SK-N-SH (cell line): ENCODE measurements around the gene CCL23. TPM values are rescaled to one million over a fixed set of nuclear protein-coding genes. Genes with fewer than 3 reads are reported as not detected.

Experiments
- CTCF ChIA-PET: fragments of 300-600, 350-600 bp; formaldehyde crosslinking; extraction: SDS; loops from one replicate; lab custom pipeline; 2021; lab: Yijun Ruan, JAX
- POLR2A ChIA-PET: fragments of 350-600 bp; sonication (Branson Sonifier 250); formaldehyde crosslinking; extraction: SDS; loops from one replicate; lab custom pipeline; 2020; ENCODE audit warnings: antibody characterized with exemption, inconsistent platforms; lab: Yijun Ruan, JAX
- DNase-seq: peaks from one replicate; pipeline ENCODE4 v3.0.0; 2012
- H2AFZ ChIP-seq: fragments of 200-600 bp; sonication (generic); 2 replicates; pipeline ENCODE4 v1.8.1; 2016; ENCODE audit warnings: antibody characterized with exemption, mild to moderate bottlenecking, low read depth
- H3F3A ChIP-seq: fragments of 200-600 bp; sonication (generic); replicated peaks from 2 replicates; pipeline ENCODE3; 2016; ENCODE audit warnings: antibody characterized with exemption, mild to moderate bottlenecking; ENCODE audit not compliant: insufficient read depth
- H3K27ac ChIP-seq, 2 experiments: fragments of 200-500 bp in 1 of 2; fragments of 200-600 bp in 1 of 2; sonication (Bioruptor generic) in 1 of 2; sonication (generic), shearing (Covaris generic) in 1 of 2; 2 replicates each; pipeline versions ENCODE4 v1.5.1 to v1.6.1; 2014 to 2016; ENCODE audit warnings: low read depth in 2 of 2, inconsistent platforms in 1 of 2, low read length in 1 of 2, mild to moderate bottlenecking in 1 of 2, mixed read lengths in 1 of 2
- H3K27me3 ChIP-seq: fragments of 200-600 bp; sonication (generic), shearing (Covaris generic); 2 replicates; pipeline ENCODE4 v1.6.1; 2016; ENCODE audit warnings: mixed run types; ENCODE audit not compliant: insufficient read depth
- H3K36me3 ChIP-seq, 2 experiments: fragments of 200-500 bp in 1 of 2; fragments of 200-600 bp in 1 of 2; sonication (Bioruptor generic) in 1 of 2; sonication (generic) in 1 of 2; replicated peaks in 1 of 2; 2 replicates each; pipeline versions ENCODE3 to v1.5.1; 2014 to 2016; ENCODE audit warnings: low read length in 1 of 2, mild to moderate bottlenecking in 1 of 2; ENCODE audit not compliant: insufficient read depth in 2 of 2, control insufficient read depth in 1 of 2
- H3K4me1 ChIP-seq, 2 experiments: fragments of 200-500 bp in 1 of 2; fragments of 200-600 bp in 1 of 2; sonication (Bioruptor generic) in 1 of 2; sonication (generic), shearing (Covaris generic) in 1 of 2; 2 replicates each; pipeline versions ENCODE4 v1.5.1 to v1.6.1; 2014 to 2016; ENCODE audit warnings: low read depth in 1 of 2, low read length in 1 of 2, mixed run types in 1 of 2; ENCODE audit not compliant: insufficient read depth in 2 of 2, control insufficient read depth in 1 of 2
- H3K4me2 ChIP-seq: fragments of 200-600 bp; sonication (generic), shearing (Covaris generic); 2 replicates; pipeline ENCODE4 v1.6.1; 2017; ENCODE audit warnings: mixed run types
- H3K4me3 ChIP-seq, 2 experiments: fragments of 200-500 bp in 1 of 2; fragments of 200-600 bp in 1 of 2; sonication (Bioruptor generic) in 1 of 2; sonication (generic), shearing (Covaris generic) in 1 of 2; 2 replicates each; pipeline versions ENCODE4 v1.5.1 to v1.8.1; 2014 to 2016; ENCODE audit warnings: low read depth in 2 of 2, inconsistent platforms in 1 of 2, low read length in 1 of 2, mild to moderate bottlenecking in 1 of 2, mixed read lengths in 1 of 2, moderate library complexity in 1 of 2
- H3K79me2 ChIP-seq: fragments of 200-600 bp; sonication (generic); 2 replicates; pipeline ENCODE4 v1.8.1; 2017; ENCODE audit warnings: mild to moderate bottlenecking; ENCODE audit not compliant: insufficient read depth
- H3K9ac ChIP-seq: fragments of 200-600 bp; sonication (generic); 2 replicates; pipeline ENCODE4 v1.6.1; 2017; ENCODE audit warnings: mixed run types
- H3K9me2 ChIP-seq: fragments of 200-600 bp; sonication (generic); 2 replicates; pipeline ENCODE4 v1.6.1; 2017; ENCODE audit warnings: mixed run types
- H3K9me3 ChIP-seq: fragments of 200-600 bp; sonication (generic); 2 replicates; pipeline ENCODE4 v1.6.1; 2017; ENCODE audit warnings: mixed run types, mild to moderate bottlenecking, moderate library complexity
- H4K20me1 ChIP-seq: fragments of 200-600 bp; sonication (generic); 2 replicates; pipeline ENCODE4 v1.6.1; 2017; ENCODE audit warnings: mild to moderate bottlenecking, mixed run types; ENCODE audit not compliant: insufficient read depth
- CHD2 ChIP-seq: fragments of 150-350 bp; IDR thresholded peaks from 2 replicates; pipeline ENCODE4 v1.6.1; 2018; ENCODE audit warnings: low read length; ENCODE audit not compliant: partially characterized antibody
- ELF1 ChIP-seq: IDR thresholded peaks from 2 replicates; pipeline ENCODE4 v1.4.0; 2012
- EP300 ChIP-seq, 2 experiments: IDR thresholded peaks; 2 replicates each; pipeline versions ENCODE4 v1.4.0 to v1.6.1; 2012; ENCODE audit warnings: borderline replicate concordance in 1 of 2, low read depth in 1 of 2, low read length in 1 of 2
- EZH2phosphoT487 ChIP-seq: fragments of 200-600 bp; sonication (generic); IDR thresholded peaks from 2 replicates; pipeline ENCODE4 v1.6.1; 2017; ENCODE audit warnings: low read depth, mixed run types, mild to moderate bottlenecking, antibody characterized with exemption, moderate library complexity, borderline replicate concordance
- GATA2 ChIP-seq: sonication (generic); formaldehyde crosslinking; IDR thresholded peaks from 2 replicates; pipeline ENCODE4 v1.5.0; 2020; ENCODE audit warnings: mild to moderate bottlenecking, missing genetic modification reagents
- JUND ChIP-seq: IDR thresholded peaks from 2 replicates; pipeline ENCODE4 v1.4.0; 2012
- RAD21 ChIP-seq: IDR thresholded peaks from 2 replicates; pipeline ENCODE4 v1.6.1; 2012; ENCODE audit warnings: mild to moderate bottlenecking, low read length
- RXRA ChIP-seq: IDR thresholded peaks from 2 replicates; pipeline ENCODE4 v1.4.0; 2012; ENCODE audit warnings: low read depth, mild to moderate bottlenecking, borderline replicate concordance
- SIN3A ChIP-seq: IDR thresholded peaks from 2 replicates; pipeline ENCODE4 v1.6.1; 2012; ENCODE audit warnings: low read depth, mild to moderate bottlenecking, low read length, moderate library complexity, borderline replicate concordance
- WGBS: methylation state at CpG from one replicate; pipeline ENCODE4 v1.1.6; 2017; ENCODE audit warnings: low lambda C conversion rate; 5-methylcytosine and 5-hydroxymethylcytosine counted together
- polyA plus RNA-seq, 3 experiments: library from polyadenylated mRNA; depleted of rRNA; stranded (reverse); fragments of >200 nt; gene quantifications; 2 replicates each; pipeline ENCODE4 v1.2.3, GENCODE V29; 2012
- TF ChIP-seq, protein P1 (sequence below): IDR thresholded peaks from 2 replicates; pipeline ENCODE4 v1.4.0; 2012; ENCODE audit warnings: low read depth
- TF ChIP-seq, protein P2 (sequence below): fragments of 200-600 bp; sonication (generic); IDR thresholded peaks from 2 replicates; pipeline ENCODE4 v1.6.1; 2017; ENCODE audit warnings: antibody characterized with exemption, mild to moderate bottlenecking, moderate library complexity
- TF ChIP-seq, protein P3 (sequence below): IDR thresholded peaks from 2 replicates; pipeline ENCODE4 v1.6.1; 2012; ENCODE audit warnings: mild to moderate bottlenecking, low read depth, low read length, moderate library complexity
- TF ChIP-seq, protein P4 (sequence below): IDR thresholded peaks from 2 replicates; pipeline ENCODE4 v1.4.0; 2012; ENCODE audit warnings: low read depth, borderline replicate concordance
- TF ChIP-seq, protein P5 (sequence below): fragments of 150-350 bp; IDR thresholded peaks from 2 replicates; pipeline ENCODE4 v1.6.1; 2016; ENCODE audit warnings: mild to moderate bottlenecking, low read depth, low read length

The CCL23 gene
- polyA plus RNA-seq, 1 of the 3 experiments (the other 2 are of a cell fraction), result not detected

DNA sequence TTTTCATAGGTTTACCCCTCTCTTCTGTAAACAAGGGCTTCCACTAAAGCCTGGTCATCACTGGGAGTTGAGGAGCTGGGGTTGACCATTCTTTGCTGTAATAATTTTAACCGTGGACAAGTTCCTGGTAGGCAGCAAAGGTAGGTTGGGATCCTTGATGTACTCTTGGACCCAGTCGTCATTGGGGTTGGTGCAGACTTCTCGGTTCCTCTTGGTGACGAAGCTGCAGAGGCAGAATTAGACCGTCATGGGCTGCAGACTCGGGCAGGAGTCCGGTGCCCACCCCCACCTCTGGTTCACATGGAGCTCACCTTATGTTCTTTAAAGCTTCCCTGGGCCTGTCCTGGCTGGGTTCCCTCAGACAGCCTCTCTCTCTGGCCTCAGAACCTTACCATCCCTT, 40.3 kb downstream of the CCL23 start:
- H3K36me3 ChIP-seq, result no peaks in the 10 kb centered on the region
- H3K79me2 ChIP-seq, result no peaks in the 10 kb centered on the region
- no peak overlapping the region for H3K4me3 ChIP-seq
- H4K20me1 ChIP-seq, result no peaks in the 10 kb centered on the region
- no peak overlapping the region for H3K9ac ChIP-seq
- no peak for TF ChIP-seq GATA2 (CRISPR knock-in tag)
- TF ChIP-seq, protein P1, sequence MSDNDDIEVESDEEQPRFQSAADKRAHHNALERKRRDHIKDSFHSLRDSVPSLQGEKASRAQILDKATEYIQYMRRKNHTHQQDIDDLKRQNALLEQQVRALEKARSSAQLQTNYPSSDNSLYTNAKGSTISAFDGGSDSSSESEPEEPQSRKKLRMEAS, result no peak
- TF ChIP-seq, protein P2, sequence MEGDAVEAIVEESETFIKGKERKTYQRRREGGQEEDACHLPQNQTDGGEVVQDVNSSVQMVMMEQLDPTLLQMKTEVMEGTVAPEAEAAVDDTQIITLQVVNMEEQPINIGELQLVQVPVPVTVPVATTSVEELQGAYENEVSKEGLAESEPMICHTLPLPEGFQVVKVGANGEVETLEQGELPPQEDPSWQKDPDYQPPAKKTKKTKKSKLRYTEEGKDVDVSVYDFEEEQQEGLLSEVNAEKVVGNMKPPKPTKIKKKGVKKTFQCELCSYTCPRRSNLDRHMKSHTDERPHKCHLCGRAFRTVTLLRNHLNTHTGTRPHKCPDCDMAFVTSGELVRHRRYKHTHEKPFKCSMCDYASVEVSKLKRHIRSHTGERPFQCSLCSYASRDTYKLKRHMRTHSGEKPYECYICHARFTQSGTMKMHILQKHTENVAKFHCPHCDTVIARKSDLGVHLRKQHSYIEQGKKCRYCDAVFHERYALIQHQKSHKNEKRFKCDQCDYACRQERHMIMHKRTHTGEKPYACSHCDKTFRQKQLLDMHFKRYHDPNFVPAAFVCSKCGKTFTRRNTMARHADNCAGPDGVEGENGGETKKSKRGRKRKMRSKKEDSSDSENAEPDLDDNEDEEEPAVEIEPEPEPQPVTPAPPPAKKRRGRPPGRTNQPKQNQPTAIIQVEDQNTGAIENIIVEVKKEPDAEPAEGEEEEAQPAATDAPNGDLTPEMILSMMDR, result no peak
- TF ChIP-seq EP300 (IDR thresholded peaks at IDR 0.05; ENCODE audit: borderline replicate concordance in 1 of 2, low read depth in 1 of 2, low read length in 1 of 2), result no peak
- TF ChIP-seq CHD2, result no peak
- TF ChIP-seq EZH2phosphoT487, result no peak
- TF ChIP-seq, protein P3, sequence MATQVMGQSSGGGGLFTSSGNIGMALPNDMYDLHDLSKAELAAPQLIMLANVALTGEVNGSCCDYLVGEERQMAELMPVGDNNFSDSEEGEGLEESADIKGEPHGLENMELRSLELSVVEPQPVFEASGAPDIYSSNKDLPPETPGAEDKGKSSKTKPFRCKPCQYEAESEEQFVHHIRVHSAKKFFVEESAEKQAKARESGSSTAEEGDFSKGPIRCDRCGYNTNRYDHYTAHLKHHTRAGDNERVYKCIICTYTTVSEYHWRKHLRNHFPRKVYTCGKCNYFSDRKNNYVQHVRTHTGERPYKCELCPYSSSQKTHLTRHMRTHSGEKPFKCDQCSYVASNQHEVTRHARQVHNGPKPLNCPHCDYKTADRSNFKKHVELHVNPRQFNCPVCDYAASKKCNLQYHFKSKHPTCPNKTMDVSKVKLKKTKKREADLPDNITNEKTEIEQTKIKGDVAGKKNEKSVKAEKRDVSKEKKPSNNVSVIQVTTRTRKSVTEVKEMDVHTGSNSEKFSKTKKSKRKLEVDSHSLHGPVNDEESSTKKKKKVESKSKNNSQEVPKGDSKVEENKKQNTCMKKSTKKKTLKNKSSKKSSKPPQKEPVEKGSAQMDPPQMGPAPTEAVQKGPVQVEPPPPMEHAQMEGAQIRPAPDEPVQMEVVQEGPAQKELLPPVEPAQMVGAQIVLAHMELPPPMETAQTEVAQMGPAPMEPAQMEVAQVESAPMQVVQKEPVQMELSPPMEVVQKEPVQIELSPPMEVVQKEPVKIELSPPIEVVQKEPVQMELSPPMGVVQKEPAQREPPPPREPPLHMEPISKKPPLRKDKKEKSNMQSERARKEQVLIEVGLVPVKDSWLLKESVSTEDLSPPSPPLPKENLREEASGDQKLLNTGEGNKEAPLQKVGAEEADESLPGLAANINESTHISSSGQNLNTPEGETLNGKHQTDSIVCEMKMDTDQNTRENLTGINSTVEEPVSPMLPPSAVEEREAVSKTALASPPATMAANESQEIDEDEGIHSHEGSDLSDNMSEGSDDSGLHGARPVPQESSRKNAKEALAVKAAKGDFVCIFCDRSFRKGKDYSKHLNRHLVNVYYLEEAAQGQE, result no peak
- TF ChIP-seq RAD21, result no peak
- TF ChIP-seq ELF1, result no peak
- TF ChIP-seq, protein P4, sequence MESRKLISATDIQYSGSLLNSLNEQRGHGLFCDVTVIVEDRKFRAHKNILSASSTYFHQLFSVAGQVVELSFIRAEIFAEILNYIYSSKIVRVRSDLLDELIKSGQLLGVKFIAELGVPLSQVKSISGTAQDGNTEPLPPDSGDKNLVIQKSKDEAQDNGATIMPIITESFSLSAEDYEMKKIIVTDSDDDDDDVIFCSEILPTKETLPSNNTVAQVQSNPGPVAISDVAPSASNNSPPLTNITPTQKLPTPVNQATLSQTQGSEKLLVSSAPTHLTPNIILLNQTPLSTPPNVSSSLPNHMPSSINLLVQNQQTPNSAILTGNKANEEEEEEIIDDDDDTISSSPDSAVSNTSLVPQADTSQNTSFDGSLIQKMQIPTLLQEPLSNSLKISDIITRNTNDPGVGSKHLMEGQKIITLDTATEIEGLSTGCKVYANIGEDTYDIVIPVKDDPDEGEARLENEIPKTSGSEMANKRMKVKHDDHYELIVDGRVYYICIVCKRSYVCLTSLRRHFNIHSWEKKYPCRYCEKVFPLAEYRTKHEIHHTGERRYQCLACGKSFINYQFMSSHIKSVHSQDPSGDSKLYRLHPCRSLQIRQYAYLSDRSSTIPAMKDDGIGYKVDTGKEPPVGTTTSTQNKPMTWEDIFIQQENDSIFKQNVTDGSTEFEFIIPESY, result no peak
- TF ChIP-seq, protein P5, sequence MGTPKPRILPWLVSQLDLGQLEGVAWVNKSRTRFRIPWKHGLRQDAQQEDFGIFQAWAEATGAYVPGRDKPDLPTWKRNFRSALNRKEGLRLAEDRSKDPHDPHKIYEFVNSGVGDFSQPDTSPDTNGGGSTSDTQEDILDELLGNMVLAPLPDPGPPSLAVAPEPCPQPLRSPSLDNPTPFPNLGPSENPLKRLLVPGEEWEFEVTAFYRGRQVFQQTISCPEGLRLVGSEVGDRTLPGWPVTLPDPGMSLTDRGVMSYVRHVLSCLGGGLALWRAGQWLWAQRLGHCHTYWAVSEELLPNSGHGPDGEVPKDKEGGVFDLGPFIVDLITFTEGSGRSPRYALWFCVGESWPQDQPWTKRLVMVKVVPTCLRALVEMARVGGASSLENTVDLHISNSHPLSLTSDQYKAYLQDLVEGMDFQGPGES, result no peak
- TF ChIP-seq JUND, result no peak
- no peak for TF ChIP-seq SIN3A
- no peak for TF ChIP-seq RXRA
- TF ChIP-seq, all 33 proteins: peak for 0
- H3K9me3 ChIP-seq, result no peaks in the 10 kb centered on the region
- H3K9me2 ChIP-seq, result no peaks in the 10 kb centered on the region
- no peak overlapping the region for H2AFZ ChIP-seq
- POLR2A ChIA-PET, result no interaction called here
- no peak for DNase-seq
- no peaks in the 10 kb centered on the region for H3F3A ChIP-seq
- H3K27ac ChIP-seq, result no peak overlapping the region
- H3K4me1 ChIP-seq, result no peaks in the 10 kb centered on the region
- 9% methylated on average over 5 of the region's 7 CpGs for WGBS
- H3K27me3 ChIP-seq, result peaks cover 27% of the 10 kb centered on the region; the same call in 1 of the 2 replicates
- CTCF ChIA-PET, result interaction anchor here (0.7 to 5.2 kb wide), 4 partner anchors 8 to 170 kb away, joined by 3 to 59 read pairs (median 7); no protein-coding TSS in a partner anchor
- no peak overlapping the region for H3K4me2 ChIP-seq
